MV-4-11 (cell line): ENCODE data around the gene RTL1.

Experiments
- DNase-seq: peaks from one replicate; lab custom pipeline; 2025; lab: John Stamatoyannopoulos, UW

Gene RTL1

DNA sequence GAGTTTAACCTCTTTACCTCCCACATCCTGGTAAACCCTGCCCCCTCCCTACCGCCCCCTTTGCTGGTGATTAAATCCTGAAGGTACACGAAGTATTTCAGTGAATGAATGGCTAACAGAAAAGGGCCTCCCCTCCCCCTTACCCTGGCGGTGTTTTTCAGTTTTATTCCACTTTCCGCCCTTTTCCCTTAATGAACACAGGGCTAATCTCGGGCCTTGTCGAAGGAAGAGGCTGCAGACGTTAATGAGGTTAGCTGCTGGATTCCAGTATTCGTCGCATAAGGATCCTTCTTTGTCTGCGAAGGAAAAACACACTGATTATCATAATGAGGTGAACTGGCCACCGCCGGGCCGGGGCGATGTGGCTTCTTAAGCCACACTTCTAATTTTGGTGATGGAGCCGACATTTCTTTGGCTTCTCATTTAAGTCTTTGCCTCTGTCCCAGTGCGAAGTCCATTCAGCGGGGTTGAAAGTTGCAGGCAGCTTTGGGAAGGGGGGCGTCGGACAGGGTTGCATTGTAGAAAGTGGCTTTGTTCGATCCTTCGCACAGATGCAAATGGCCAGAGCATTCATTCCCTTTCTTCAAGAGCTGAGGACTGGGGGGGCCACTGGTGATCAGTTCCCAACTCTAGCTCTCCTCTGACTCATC, 71.1 kb downstream of the RTL1 start:
- DNase-seq: no peak

DNA sequence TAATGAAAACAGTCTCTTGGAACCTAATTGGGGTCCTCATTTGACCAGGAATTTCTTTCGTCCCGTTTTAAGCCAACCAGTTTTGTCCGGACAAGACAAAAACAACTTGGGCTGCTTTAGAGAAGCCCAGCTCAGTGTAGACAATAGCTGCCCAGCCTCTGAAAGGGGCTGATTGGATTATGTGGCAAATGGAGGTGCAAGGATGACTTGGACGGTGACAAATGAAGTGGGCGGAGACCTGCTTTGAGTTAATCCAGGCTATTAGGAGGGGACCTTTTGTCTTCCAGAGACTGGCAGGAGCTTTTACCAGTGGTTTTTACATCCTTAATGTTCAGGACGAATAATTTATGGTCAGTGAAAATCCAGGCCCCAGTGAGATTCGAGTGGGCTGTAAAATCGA, 72.8 kb downstream of the RTL1 start:
- no peak for DNase-seq
